Left lobe of liver (tissue), 2 donors: ENCODE data around the gene ATP6V0E1. TPM values are rescaled to one million over a fixed set of nuclear protein-coding genes. Genes with fewer than 3 reads are reported as not detected.
"Not testable (repeated sequence)": the region's sequence is repeated elsewhere in the genome, so short reads cannot be mapped to it uniquely, and the experiment has no call there.

Experiments
- ATAC-seq: fragments of 200-7000 bp; cut with Tn5 transposase; one replicate; pipeline ENCODE4 v1.9.1; 2020; ENCODE audit warnings: mild to moderate bottlenecking, moderate library complexity
- DNase-seq: peaks from one replicate; pipeline ENCODE4 v3.0.0-alpha.2; 2020; ENCODE audit warnings: low spot score
- total RNA-seq: library from RNA; stranded (reverse); gene quantifications from one replicate; pipeline ENCODE4 v1.2.1, GENCODE V29; 2021
- donor health status: DM: no; HTN: no; CAD: no; lungs with moderate emphysema.
- donor health status: DM: no; HTN: yes; CAD: no.

Gene ATP6V0E1
- total RNA-seq, 1 donor from 2014 or later = 110 TPM

DNA sequence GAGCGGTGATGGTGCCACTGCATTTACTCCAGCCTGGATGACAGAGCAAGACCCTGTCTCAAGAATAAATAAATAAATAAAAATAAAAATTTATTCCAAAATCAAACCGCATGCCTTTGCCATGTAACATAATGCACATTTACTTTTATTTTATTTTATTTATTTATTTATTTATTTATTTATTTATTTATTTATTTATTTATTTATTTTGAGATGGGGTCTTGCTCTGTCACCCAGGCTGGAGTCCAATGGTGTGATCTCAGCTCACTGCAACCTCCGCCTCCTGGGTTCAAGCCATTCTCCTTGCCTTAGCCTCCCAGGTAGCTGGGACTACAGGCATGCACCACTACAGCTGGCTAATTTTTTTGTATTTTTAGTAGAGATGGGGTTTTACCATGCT lies 48.5 kb downstream of the ATP6V0E1 start:
- DNase-seq, ATAC-seq: not testable (repeated sequence)

DNA sequence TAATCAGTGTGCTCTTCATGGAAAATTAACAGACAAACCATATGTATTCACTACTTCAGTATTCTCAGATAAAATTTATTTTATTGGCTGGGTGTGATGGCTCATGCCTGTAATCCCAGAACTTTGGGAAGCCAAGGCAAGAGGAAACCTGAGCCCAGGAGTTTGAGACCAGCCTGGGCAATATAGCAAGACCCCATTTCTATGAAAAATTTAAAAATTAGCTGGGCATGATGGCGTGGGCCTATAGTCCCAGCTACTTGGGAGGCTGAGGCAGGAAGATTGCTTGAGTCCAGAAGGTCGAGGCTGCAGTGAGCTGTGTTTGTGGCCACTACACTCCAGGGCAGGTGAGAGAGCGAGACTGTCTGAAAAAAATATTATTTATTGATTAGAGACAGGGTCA lies 49.2 kb downstream of the ATP6V0E1 start:
- ATAC-seq = no peak

DNA sequence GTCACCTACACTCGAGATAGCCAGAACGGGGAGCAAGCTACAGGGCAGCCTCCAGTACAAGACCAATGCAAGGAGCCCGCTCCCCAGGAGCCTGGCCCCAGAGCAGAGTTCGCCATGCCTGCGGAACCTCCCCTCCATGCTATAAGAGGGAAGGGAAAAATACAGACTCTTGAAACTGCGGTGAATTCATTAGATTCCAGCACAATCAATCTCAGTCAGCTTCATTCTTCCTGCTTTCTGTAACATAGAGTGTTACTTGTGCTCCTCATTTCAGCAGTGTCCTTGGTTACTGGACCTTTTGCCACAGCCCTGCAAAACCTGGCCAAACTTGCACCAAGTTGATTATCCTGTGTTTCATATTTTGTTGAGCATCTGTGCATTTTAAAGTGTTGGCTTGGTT lies 50.4 kb downstream of the ATP6V0E1 start:
- no peak for DNase-seq

More for the DNA sequence above, 49.2 kb downstream of the ATP6V0E1 start:
- DNase-seq = no peak

DNA sequence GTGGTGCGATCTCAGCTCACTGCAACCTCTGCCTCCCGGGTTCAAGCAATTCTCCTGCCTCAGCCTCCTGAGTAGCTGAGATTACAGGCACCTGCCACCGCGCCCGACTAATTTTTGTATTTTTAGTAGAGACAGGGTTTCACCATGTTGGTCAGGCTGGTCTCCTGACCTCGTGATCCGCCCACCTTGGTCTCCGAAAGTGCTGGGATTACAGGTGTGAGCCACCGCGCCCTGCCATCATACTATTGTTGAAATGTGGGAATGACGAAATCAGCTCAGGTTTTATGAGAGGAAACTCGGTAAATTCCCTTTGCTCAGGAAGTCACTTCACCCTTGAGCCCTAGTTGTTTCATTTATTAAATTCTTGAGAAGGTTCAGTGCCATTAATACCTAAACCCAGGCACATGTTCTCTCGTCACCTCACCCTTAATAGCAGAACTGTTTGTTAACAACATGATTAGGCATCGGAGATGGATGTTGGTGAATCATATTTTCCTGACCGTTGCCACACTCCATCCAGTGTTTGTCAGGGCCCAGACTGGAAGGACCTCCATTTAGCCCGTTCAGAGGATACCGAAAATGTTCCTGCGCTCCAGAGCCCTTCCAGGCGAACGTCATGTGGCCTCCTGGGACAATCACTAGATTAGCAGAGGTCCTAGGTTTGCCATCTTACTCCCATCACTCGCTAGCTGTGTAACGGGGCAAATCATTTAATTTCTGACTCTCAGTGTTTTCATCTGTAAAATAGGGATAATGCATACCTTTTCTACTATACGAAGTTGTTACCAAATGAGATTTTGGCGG lies 52.5 kb downstream of the ATP6V0E1 start:
- DNase-seq (no peak), ATAC-seq (no peak)

More for the DNA sequence above, 50.4 kb downstream of the ATP6V0E1 start:
- ATAC-seq = peak; percentile 21

DNA sequence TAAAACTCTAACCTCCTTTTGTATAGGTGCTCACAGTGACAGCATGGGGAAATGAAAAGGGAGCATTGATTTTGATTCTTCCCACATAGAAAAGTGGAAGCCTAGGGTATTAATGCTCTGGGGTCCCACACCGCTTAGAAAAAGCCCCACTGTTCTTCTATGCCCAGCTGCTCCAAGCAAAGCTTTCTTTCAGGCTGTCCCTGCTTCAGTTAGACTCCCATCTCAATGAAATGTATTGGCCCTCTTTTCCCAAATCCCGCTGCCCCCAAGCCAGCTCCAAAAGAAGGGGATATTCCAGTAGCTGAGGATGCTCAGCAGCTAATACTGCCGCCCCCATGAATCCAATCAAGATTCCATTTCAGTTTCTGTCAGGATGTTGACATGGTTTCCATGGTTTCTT lies 55.6 kb downstream of the ATP6V0E1 start:
- DNase-seq = no peak
- no peak for ATAC-seq

DNA sequence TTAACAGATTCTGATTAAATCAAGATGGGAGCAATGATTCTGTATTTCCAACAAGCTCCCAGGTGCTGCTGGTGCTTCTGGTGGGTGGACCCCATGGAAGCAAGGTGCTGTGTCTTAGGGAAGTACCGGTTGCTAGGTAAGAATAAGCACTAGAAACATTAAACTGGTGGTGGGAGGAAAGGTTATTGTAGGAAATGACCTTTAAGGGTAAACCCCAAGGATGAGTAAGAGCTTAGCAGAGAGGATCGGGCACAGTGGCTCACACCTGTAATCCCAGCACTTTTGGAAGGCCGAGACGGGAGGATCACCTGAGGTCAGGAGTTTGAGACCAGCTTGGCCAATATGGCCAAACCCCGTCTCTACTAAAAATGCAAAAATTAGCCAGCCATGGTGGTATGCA lies 56.4 kb downstream of the ATP6V0E1 start:
- no peak for DNase-seq
- no peak for ATAC-seq

DNA sequence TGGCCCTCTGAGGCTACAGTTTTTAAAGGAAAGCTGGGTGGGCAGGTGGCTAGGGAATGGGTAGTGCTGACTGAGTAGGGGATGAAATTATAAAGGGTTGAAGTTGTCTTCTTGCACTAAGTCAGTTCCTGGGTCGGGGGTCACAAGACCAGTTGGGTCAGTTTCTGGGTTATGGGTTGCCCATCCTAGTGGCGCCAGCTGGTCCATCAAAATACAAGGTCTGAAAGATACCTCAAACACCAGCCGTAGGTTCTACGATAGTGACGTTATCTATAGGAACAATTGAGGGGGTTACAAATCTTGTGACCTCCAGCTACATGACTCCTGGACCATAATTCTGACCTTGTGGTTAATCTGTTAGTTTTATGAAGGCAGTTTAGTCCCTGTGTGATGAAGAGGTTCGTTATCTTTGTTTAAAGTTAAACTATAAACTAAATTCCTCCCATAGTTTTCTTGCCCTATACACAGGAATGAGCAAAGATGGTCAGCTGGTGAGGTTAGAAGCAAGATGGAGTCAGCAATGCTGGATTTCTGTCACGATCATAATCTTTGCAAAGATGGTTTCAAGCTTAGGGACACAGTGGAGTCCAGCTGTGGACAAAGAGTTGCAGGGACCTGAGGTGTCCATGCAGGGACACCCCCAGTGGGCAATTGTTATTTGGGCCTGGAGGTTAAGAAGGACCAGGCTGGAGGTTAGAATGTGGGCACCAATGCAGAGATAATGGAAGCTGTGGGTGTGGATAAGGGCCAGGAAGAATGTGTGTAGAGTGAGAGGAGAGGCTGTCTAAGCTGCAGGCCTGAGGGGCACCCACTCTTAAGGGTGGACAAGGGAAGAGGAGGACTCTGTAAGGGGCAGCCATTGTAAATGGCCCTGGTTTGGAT lies 58.6 kb downstream of the ATP6V0E1 start:
- ATAC-seq (no peak), DNase-seq (no peak)

DNA sequence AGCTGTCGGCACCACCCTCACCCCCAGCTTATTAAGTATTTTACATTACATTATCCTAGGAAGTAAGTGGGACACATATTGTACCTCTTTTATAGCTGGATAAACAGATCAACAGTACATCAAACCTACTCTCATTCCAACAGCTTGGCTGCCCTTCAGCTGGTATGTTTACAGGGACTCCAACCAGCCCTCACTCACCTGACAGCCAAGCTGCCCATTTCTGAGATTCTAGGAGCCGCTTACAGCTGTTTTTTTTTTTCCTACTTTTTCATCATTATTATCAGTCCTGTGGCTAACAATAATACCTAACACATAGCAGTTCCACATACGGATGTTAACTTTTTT lies 59.2 kb downstream of the ATP6V0E1 start:
- ATAC-seq (no peak), DNase-seq (no peak)

DNA sequence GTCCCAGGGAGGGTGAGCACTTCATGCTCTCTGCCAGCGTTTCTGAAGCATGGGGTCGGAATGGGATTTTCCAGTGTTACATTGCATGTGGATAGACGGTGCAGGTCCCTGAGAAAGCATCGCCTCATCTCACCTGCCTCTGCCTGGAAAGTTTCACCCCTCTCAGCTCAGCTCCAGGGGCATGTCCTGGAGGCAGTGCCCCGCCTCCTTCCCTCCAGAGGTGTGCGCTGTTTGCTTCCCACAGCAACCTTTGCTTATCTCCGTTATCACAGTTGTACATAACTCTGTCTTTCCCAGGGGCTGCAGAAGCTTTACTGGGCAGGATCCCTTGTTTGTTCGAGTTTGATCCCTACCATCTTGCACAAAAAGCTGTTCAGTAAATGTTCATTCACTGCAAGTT lies 61.9 kb downstream of the ATP6V0E1 start:
- DNase-seq (no peak), ATAC-seq (no peak)

DNA sequence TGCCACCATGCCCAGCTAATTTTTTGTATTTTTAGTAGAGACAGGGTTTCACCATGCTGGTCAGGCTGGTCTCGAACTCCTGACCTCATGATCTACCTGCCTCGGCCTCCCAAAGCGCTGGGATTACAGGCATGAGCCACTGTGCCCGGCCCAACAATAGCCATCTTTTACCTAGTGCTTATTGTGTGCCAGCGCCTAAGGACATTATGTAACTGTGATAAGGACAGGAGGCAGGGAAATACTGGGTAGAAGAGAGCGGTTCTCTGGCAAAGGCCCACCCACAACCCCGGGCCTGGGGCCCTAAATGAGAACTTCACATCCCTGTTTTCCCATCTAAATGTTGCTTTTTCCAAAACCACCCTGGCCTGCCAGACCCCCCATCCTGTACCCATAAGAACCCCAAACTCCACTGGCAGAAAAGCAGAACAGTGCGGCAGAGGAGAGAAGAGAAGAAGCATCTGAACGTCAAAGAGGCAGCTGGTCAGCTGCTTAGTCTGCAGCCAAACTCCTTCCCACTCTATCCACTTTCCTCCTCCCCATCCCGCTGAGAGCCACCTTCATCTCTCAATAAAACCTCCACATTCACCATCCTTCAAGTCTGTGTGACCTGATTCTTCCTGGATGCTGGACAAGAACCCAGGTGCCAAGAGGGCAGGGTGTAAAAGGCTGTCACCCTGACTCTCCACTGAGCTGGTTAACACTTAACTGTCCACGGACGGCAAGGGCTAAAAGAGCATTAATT lies 63.7 kb downstream of the ATP6V0E1 start:
- not testable (repeated sequence) for DNase-seq, ATAC-seq

DNA sequence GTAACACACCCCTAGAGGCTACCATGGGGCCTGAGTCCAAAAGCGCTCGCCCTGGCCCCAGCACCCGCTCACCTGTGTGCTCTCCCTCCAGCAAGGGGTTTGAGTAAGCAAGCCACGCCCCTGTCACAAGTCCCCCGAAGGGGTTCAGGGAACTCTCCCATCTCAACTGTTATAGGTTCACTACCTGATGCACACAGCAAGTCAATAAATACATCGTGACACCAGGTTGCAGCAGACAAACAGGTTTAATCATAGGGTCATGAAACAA lies 64.2 kb downstream of the ATP6V0E1 start:
- ATAC-seq (no peak), DNase-seq (no peak)

DNA sequence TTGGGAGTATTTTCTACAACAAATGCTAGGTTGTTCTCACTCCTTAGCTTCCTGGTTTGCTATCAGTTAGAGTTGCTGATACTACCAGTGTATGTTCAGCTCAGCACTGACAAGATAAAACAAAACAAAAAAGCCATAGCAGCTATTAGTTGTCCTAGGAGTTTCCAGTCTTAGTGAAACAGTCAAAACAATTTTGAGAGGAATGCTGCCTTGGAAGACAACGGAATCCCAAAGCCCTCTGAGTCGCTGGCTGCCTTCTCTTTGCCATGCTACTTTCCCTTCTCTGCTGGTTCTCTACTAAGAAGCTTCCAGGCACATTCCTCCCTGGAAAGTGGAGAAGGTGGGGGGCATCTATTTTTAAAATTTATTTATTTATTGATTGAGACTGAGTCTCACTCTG lies 67.2 kb downstream of the ATP6V0E1 start:
- ATAC-seq (no peak), DNase-seq (no peak)

DNA sequence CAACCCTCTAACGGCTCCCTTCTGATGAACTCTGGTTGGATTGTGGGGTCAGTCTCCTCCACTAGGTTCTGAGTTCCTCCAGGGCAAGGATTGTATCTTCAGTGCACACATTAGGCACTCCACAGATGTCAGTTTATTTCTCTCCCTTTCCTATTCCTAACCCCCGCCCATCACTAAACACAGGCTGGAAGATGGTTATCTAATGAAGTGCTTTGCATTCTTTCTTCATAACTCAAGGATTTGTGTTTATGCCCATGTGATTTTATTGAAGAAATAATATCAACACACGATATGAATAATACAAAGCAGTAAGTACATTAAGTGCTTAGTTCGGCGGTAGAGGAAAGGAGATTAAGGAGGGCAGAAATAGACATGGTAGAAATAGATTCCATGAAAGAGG lies 68.2 kb downstream of the ATP6V0E1 start:
- DNase-seq (no peak), ATAC-seq (no peak)

DNA sequence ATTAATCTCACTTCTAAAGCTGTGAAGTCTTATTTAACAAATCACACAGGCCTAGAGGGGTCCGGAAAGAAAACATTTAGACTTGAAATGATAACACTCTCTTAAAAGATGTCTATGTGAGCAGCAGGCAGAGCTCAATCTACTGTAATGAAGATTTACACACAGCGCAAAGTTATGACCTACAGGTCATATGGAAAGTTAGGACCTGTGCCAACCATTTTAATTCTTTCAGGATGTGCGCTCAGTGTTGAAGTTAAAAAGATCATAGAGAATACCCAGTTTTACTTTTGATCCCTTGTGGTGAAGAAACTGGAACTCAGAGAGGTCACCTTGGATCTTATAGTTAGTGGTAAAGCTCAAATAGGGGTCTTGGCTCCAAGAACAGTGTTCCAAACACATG lies 69.5 kb downstream of the ATP6V0E1 start:
- ATAC-seq (no peak), DNase-seq (no peak)

DNA sequence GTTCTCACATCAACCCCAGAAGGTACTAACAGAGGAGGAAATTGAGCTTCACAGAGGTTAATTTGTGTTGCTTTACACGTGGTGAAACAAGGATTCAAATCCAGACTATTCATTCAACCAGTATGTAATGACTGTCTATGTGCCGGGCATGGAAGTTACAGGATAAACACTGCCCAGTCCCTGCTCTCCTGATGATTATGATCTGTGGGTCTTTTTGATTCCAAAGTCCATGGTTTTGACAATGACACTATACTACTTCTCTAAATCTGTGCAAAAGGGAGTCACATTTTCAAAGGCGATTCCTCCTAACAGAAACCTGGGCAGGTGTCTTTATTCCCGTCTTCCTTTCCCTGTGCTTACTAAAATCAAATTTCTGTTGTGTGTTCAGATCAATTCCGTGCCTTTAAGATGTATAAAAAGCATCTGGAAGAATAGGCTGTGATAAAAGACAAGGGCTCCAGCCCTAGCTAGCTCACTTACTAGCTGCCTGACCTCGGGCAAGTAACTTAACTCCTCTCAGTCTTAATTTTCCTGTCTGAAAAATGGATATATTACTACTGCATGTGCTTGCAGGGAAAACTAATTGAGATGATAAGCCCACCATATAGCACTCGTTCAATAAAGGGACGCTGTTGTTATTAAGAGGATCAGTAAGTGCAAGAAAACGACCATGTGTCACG lies 71.6 kb downstream of the ATP6V0E1 start:
- no peak for ATAC-seq
- DNase-seq = no peak

DNA sequence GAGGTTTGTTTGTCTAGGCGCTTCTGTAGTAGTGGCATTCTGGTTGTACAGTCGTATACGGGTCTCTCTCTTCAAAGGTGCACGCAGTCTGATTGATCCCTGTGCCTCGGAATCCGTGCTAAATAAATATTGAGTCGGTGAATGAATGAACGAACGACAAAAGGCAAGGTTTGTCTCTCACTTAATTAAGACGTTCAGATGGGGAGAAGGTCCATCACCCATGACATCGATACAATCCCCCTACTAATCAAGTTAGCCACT lies 72.1 kb downstream of the ATP6V0E1 start:
- DNase-seq (no peak), ATAC-seq (no peak)

DNA sequence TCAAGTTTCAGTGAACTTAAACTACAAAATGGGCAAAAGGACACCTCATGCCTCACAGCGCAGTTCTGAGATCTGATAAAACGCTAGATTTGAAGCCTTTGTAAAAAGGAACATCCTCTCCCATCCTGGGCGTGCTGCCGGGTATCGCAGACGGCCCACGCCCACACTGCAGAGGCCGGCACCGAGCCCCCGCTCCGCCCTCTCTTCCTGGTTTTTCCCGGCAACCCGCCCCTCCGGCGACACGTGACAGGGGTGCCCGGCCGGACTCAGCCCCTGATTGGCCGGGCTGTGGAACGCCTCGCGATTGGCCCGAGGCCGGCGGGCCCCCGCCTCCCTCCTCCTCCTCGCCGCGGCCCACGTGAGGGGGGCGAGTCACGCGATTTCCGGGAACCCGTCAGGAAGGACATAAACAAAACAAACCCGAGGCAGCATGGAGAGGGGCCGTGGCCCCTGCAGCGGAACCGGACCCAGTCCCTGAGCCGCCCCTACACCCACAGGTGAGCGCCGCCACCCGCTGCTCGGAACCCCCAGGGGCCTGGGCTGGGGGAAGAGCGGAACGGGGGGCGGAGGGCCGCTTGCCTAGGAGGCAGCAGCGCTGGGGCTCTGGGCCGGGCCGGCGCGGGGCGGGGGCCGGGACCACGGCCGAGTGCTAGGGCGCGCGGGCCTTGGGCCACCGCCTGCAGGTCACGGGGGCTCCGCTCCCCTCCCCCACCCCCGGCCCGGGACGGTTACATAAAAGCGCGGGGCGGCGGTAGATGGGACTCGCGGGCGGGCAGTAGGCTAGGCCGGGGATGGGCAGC lies 72.6 kb downstream of the ATP6V0E1 start, which contains the start of gene CREBRF:
Gene CREBRF (plus strand): TSS at position 370 of the 800 bp plus-strand sequence. CDS start 24,424 bp downstream, outside the sequence.
- peak; percentile 79 for ATAC-seq
- peak; percentile 99 for DNase-seq

DNA sequence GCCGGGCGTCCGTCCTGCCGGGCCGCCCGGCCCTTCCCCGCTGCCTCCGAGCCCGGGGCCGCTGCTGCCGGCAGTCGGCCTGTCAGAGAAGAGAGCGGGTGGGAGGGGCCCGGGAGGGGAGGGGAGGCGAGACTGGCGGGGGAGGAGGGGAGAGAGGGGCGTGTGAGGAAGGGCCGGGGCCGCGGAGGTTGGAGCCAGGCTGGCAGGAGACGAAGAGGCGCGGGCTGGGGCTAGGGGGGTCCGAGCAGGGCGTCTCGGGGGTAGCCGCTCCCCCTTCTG lies 73.2 kb downstream of the ATP6V0E1 start:
- DNase-seq = no peak
- peak; percentile 74 for ATAC-seq

DNA sequence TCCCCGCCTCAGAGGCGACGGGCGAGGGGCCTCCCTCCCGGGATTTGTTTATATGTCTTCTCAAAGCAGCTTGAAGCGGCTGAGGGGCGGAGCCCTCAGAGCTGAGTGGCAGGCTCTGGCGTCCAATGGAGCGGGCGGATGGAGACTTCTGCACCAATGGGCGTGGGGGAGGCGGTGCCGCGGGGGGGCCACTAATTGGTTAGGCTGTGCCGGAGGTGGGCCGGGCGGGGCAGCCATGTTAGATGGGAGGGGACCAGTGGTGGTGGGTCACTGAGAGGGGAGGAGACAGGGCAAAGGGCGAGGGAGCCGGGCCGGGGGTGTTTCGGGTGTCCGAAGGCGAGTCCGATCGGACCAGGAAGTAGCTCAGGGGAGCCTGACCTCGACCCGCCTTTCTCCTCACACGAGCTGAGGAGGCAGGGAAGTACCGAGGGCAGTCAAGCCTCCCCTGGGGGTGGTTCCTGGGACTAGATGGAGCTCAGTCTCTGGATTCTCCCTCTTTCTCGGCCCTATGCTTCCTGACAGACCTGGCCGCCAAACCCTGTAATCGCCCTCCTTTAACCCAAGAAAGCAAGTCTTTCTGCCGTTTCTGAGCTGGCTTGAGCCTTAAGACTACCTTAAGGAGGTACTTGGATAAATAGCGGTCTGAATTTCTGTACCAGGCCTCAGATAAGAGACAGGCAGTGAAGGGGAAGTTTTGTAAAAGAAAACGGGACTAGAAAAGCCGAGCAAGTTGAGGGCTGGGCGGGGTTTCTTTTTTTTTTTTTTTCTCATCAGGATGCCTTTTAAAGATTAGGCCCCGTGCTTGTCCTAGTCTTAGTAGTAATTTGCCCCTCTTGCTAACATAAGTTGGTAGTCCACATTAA lies 73.7 kb downstream of the ATP6V0E1 start:
- peak; percentile 99 for DNase-seq
- ATAC-seq = peak; percentile 89

DNA sequence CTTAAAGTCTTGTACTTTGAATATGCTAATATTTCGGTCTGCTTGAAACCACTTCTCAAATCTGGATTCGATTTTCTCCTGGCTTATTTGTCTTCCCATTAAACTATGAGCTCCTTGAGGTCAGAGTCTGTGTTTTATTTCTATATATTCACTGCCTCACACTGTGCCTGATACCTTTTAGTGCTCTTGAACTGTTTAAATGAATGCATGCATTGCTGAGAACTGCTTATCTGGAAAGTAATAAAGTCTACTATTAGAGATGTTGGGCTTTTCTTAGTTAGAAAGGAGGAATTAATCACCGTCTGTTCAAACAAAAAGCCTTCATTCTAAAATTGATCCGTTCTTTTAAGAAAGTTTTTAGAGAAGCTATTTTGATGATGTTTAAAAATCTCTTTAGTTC lies 78.6 kb downstream of the ATP6V0E1 start:
- ATAC-seq (no peak), DNase-seq (no peak)
